ENCODE measurements around the gene TRIM75. TPM values are rescaled to one million over a fixed set of nuclear protein-coding genes. Genes with fewer than 3 reads are reported as not detected.
"Not testable (repeated sequence)": the region's sequence is repeated elsewhere in the genome, so short reads cannot be mapped to it uniquely, and the experiment has no call there.

TRIM75 gene
- total and polyA plus RNA-seq, 5 experiments from 2014 or later: not detected

DNA sequence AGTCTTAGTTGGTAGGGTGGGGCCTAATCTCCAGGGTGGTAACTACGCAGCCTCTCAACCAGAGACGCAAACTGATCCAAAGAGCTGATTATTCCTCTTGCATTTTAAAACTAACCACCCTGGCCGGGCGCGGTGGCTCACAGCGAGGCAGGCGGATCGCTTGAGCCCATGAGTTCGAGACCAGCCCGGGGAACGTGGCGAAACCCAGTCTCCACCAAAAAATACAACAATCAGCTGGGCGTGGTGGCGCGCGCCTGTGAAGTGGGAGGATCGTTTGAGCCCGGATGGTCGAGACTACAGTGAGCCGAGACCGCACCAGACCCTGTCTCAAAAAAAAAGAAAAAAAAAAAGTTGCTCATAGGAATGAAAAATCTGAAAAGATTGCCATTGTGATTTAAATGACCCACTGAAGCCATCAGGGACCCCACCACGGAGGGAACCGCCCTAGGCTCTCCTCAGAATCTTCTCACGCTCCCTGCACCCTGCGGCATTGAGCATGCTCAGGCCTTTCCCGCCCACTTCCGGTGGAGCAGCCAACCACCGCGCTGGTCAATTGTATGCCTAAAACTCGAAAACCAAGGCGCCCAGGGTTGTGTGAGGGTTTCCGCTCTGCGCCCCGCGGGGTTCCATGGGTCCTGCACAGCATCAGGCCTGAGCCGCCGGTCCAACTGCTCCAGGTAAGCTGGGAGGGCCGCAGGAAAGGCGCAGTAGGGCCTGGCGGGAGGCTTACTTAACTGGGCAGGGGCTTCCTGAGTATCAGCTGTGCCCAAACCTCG lies 22.0 kb upstream of the TRIM75 start, which contains the start of gene TRIM60:
TRIM60 (plus strand) TSS at position 564 of the 776 bp plus-strand sequence. CDS start 8,074 bp downstream, outside the sequence.
- no peak for DNase-seq
- H3K4me3 Mint-ChIP-seq: no peak within 1 kb of the TSS
- H3K9me3 Mint-ChIP-seq: no peaks in the 10 kb centered on the region
- no peaks in the 10 kb centered on the region for H3K36me3 Mint-ChIP-seq
- POLR2A ChIA-PET: no interaction called here
- ATAC-seq: no peak
- peak within 1 kb of the TSS in 1 of 10 donors; percentile 34 for H3K27ac Mint-ChIP-seq
- no peaks in the 10 kb centered on the region for H3K4me1 Mint-ChIP-seq
- peaks cover 1 to 4% (median 3%) of the 10 kb centered on the region in 5 donors for H3K27me3 Mint-ChIP-seq

DNA sequence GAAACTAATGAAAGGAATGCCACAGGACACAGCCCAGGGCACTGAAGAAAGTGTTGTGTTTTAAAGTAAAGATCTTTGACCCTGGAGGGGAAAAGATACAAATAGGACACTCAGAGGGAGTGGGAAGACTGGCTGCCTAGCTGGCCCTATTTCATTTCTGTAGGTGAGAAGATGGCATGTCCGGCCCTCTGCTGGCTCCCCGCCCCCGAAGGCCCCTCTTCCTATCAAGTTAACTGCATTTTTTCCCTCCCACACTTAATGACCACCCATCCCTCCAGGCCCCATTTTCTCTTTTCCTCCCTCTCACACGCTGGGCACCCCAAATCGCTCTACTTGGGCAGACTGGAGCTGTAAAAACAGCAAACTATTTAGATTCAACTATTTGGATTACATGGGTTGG lies 5.5 kb upstream of the TRIM75 start:
- Mint-ChIP-seq H3K4me1 (no peaks in the 10 kb centered on the region), H3K27ac (no peak overlapping the region), H3K27me3 (peaks cover 1 to 8% (median 4%) of the 10 kb centered on the region in 5 donors), H3K4me3 (no peak overlapping the region), H3K36me3 (no peaks in the 10 kb centered on the region), H3K9me3 (peaks cover 0 to 2% (median 0%) of the 10 kb centered on the region in 9 donors)
- no peak for ATAC-seq
- no peak for DNase-seq
- POLR2A ChIA-PET: no interaction called here

DNA sequence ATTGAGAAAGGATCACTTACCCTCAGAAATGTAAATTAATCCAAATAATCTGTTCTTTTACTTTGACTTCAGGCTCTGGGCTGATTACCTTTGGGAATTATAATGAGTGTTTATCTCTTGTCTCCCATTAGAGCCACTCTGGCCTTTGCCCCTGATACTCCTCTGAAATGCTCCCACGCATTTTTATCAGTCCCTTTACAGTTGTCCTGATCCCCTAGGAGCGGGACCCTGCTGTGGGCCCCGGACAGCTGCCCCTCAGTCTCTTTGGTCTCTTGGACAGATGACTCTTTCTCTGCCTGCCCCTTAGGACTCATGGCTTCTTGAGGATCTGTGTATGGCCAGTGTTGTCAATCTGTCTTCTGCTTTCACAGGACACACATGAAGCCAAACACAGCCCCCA lies 1.0 kb upstream of the TRIM75 start:
- peaks cover 0 to 8% (median 1%) of the 10 kb centered on the region in 5 donors for H3K27me3 Mint-ChIP-seq
- DNase-seq (no peak), ATAC-seq (no peak)
- no peaks in the 10 kb centered on the region for H3K4me1 Mint-ChIP-seq
- no peak overlapping the region for H3K27ac Mint-ChIP-seq
- no peaks in the 10 kb centered on the region for H3K9me3 Mint-ChIP-seq
- POLR2A ChIA-PET: no interaction called here
- H3K4me3 Mint-ChIP-seq: no peak overlapping the region
- H3K36me3 Mint-ChIP-seq: no peaks in the 10 kb centered on the region

DNA sequence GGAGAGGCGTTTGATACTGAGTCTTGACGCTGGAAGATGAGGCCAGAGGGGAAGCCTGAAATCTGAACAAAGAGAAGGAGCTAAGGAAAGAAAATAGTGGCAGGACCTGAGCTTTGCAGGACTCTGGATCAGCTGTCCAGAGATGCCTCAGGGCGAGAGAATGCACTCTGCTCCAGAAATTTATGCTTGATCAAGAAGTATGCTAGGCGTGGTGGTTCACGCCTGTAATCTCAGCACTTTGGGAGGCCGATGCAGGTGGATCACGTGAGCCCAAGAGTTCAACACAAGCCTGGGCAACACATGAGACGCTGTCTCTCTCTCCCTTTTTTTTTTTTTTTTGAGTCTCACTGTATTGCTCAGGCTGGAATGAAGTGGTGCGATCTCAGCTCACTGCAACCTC lies 1.9 kb downstream of the TRIM75 start:
- Mint-ChIP-seq H3K27me3 (peaks cover 0 to 4% (median 0%) of the 10 kb centered on the region in 5 donors), H3K36me3 (no peaks in the 10 kb centered on the region), H3K27ac (no peak overlapping the region), H3K4me1 (no peaks in the 10 kb centered on the region), H3K9me3 (no peaks in the 10 kb centered on the region), H3K4me3 (no peak overlapping the region)
- DNase-seq (no peak), ATAC-seq (no peak)
- POLR2A ChIA-PET: no interaction called here

DNA sequence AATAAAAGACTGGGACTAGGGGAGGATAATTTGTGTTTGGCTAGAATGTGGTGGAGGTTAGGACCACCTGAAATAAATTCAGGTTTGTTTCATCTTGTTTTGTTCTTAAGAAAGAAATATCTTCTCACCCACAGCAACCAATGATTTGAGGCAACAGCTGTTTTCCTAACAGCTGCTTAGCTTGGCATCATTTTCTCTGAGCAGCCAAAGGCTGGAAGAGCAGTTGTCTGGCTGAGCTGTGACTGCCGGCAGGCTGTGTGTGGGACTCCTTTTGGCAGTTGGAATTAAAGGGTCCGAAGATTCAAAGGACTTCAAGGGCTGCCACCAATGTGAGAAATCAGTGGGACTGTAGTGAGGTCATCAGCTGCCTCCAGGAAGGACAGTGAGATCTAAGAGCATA lies 5.0 kb downstream of the TRIM75 start:
- no peaks in the 10 kb centered on the region for H3K4me1 Mint-ChIP-seq
- no peak overlapping the region for H3K27ac Mint-ChIP-seq
- peaks cover 0 to 2% (median 0%) of the 10 kb centered on the region in 3 donors for H3K36me3 Mint-ChIP-seq
- POLR2A ChIA-PET: no interaction called here
- ATAC-seq (no peak), DNase-seq (no peak)
- no peaks in the 10 kb centered on the region for H3K9me3 Mint-ChIP-seq
- H3K27me3 Mint-ChIP-seq: no peaks in the 10 kb centered on the region
- no peak overlapping the region for H3K4me3 Mint-ChIP-seq

DNA sequence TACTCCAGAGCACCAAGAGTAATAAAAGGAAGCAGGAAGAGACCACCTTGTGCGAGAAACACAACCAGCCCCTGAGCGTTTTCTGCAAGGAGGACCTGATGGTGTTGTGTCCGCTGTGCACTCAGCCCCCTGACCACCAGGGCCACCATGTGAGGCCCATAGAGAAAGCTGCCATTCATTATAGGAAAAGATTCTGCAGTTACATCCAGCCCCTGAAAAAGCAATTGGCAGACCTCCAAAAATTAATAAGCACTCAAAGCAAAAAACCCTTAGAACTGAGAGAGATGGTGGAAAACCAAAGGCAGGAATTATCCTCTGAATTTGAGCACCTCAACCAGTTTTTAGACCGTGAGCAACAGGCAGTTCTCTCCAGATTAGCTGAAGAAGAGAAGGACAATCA lies 5.7 kb downstream of the TRIM75 start:
- no peak overlapping the region for H3K27ac Mint-ChIP-seq
- DNase-seq (no peak), ATAC-seq (no peak)
- no peaks in the 10 kb centered on the region for H3K27me3 Mint-ChIP-seq
- POLR2A ChIA-PET: no interaction called here
- peaks cover 0 to 2% (median 0%) of the 10 kb centered on the region in 3 donors for H3K36me3 Mint-ChIP-seq
- H3K9me3 Mint-ChIP-seq: no peaks in the 10 kb centered on the region
- no peaks in the 10 kb centered on the region for H3K4me1 Mint-ChIP-seq
- no peak overlapping the region for H3K4me3 Mint-ChIP-seq

DNA sequence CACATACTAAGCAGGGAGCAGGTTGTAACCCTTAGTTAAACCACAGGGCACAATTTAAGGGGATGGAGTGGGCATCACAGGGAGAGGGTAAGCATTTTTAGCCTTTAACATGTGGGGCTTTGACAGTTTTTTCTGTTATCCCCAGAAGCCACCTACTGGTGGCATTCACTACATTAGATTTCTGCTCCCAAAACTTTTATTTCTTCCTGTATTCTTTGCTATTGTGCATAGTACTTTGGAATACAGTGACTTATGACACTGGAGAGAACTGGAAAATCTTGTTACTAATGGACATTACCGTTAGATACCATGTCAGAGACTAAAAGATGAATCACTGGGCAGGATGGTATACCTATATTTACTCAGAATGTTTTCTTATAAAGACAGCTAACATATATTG lies 7.3 kb downstream of the TRIM75 start:
- H3K4me3 Mint-ChIP-seq: no peak overlapping the region
- DNase-seq (no peak), ATAC-seq (no peak)
- POLR2A ChIA-PET: no interaction called here
- no peak overlapping the region for H3K27ac Mint-ChIP-seq
- peaks cover 0 to 5% (median 2%) of the 10 kb centered on the region in 3 donors for H3K36me3 Mint-ChIP-seq
- H3K9me3 Mint-ChIP-seq: no peaks in the 10 kb centered on the region
- H3K4me1 Mint-ChIP-seq: no peaks in the 10 kb centered on the region
- no peaks in the 10 kb centered on the region for H3K27me3 Mint-ChIP-seq

DNA sequence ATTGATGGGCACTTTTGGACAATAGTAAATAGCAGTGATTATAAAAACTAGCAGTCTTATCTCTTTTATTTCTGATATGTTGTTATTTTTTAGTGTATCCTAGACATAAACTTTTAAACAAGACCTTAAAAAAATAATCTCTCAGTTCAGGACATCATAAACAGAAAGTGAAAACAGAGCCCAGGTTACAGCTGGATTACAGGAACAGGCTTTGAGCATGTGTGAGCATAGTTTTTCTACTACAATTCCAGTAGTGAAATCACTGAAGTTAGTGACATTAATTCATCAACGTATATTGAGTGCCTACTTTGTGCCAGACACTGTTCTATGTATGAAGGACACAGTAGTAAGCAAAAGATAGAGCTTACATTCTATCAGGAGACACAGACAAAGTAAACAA lies 16.9 kb downstream of the TRIM75 start:
- ATAC-seq (no peak), DNase-seq (no peak)
- no peaks in the 10 kb centered on the region for H3K4me1 Mint-ChIP-seq
- H3K4me3 Mint-ChIP-seq: no peak overlapping the region
- H3K9me3 Mint-ChIP-seq: no peaks in the 10 kb centered on the region
- no peaks in the 10 kb centered on the region for H3K27me3 Mint-ChIP-seq
- POLR2A ChIA-PET: no interaction called here
- peaks cover 0 to 16% (median 4%) of the 10 kb centered on the region in 3 donors for H3K36me3 Mint-ChIP-seq
- H3K27ac Mint-ChIP-seq: no peak overlapping the region

DNA sequence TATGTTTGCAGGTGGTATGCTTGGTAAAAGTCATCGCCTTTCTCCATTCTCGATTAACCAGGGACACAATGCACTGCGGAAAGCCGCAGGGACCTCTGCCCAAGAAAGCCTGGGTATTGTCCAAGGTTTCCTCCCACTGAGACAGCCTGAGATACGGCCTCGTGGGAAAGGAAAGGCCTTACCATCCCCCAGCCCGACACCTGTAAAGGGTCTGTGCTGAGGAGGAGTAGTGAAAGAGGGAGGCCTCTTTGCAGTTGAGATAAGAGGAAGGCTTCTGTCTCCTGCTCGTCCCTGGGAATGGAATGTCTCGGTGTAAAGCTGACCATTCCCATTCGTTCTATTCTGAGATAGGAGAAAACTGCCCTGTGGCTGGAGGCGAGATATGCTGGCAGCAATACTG lies 19.7 kb downstream of the TRIM75 start:
- not testable (repeated sequence) for ATAC-seq, H3K9me3 Mint-ChIP-seq, H3K4me1 Mint-ChIP-seq

DNA sequence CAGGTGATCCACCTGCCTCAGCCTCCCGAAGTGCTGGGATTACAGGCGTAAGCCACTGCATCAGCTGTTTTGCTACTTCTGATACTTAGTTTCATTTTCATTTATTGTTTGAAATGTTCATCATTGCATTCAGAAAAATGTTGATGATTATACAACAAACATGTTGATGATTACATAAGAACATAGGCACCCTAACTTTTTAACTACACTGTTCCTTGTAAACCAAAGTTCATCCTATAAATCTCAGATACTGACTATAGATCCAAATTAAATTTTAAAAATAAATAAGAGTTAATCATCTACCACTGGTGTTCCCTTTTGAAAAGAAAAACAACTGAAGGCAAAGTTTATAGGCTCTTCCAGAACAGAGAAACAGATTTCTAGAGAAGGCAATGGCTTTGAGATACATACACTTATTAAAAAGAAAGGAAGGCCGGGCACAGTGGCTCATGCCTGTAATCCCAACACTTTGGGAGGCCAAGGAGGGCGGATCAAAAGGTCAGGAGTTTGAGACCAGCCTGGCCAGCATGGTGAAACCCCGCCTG lies 23.4 kb downstream of the TRIM75 start:
- no peaks in the 10 kb centered on the region for H3K4me1 Mint-ChIP-seq
- peak overlapping the region in 1 of 10 donors; percentile 24 for H3K27ac Mint-ChIP-seq
- POLR2A ChIA-PET: no interaction called here
- H3K36me3 Mint-ChIP-seq: peaks cover 5 to 62% (median 33%) of the 10 kb centered on the region in 3 donors
- H3K4me3 Mint-ChIP-seq: no peak overlapping the region
- no peaks in the 10 kb centered on the region for H3K27me3 Mint-ChIP-seq
- DNase-seq (no peak), ATAC-seq (no peak)
- no peaks in the 10 kb centered on the region for H3K9me3 Mint-ChIP-seq

More for the DNA sequence above, 19.7 kb downstream of the TRIM75 start:
- POLR2A ChIA-PET: interaction anchor here (0.6 kb wide), 1 partner anchor 190 kb away, joined by 3 read pairs; no protein-coding TSS in a partner anchor
- not testable (repeated sequence) for H3K4me3 Mint-ChIP-seq, H3K27ac Mint-ChIP-seq, H3K27me3 Mint-ChIP-seq, DNase-seq
- H3K36me3 Mint-ChIP-seq: peaks cover 5 to 38% (median 18%) of the 10 kb centered on the region in 3 donors

DNA sequence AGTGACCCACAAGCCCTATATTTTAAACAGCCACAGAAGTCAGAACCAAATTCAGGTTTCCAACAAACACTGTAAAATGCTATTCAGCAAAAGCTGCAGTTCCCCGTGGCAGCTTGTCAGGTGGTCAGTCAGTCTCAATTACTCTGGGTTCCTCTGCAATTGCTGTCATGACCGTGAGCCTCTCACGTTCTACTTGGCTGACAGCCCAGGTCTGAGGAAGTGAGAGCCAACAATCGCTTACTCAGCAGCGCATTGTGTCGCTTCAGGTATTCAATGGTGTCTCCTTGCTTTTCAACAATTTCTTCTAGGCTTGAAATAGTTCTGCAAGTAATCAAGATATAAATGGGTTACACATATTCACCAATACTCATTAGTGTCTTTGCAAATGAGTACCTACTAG lies 25.8 kb downstream of the TRIM75 start:
- DNase-seq (no peak), ATAC-seq (no peak)
- H3K4me1 Mint-ChIP-seq: no peaks in the 10 kb centered on the region
- POLR2A ChIA-PET: no interaction called here
- no peak overlapping the region for H3K4me3 Mint-ChIP-seq
- no peaks in the 10 kb centered on the region for H3K9me3 Mint-ChIP-seq
- H3K36me3 Mint-ChIP-seq: peaks cover 5 to 75% (median 31%) of the 10 kb centered on the region in 3 donors
- no peak overlapping the region for H3K27ac Mint-ChIP-seq
- H3K27me3 Mint-ChIP-seq: no peaks in the 10 kb centered on the region

DNA sequence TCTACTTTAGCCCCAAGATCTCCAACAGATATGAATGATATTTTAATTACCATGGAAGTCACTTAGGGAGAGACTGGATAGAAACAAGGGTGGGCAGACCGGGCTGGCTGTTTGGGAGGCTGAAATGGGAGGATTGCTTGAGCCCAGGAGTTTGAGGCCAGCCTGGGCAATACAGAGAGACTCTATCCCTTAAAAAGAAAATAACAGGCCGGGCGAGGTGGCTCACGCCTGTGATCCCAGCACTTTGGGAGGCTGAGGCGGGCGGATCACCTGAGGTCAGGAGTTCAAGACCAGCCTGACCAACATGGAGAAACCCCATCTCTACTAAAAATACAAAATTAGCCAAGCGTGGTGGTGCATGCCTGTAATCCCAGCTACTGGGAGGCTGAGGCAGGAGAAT lies 31.1 kb downstream of the TRIM75 start:
- DNase-seq, H3K27me3 Mint-ChIP-seq, H3K4me1 Mint-ChIP-seq, ATAC-seq, H3K4me3 Mint-ChIP-seq, H3K9me3 Mint-ChIP-seq, POLR2A ChIA-PET, H3K27ac Mint-ChIP-seq: not testable (repeated sequence)
- peaks cover 13 to 85% (median 28%) of the 10 kb centered on the region in 3 donors for H3K36me3 Mint-ChIP-seq

DNA sequence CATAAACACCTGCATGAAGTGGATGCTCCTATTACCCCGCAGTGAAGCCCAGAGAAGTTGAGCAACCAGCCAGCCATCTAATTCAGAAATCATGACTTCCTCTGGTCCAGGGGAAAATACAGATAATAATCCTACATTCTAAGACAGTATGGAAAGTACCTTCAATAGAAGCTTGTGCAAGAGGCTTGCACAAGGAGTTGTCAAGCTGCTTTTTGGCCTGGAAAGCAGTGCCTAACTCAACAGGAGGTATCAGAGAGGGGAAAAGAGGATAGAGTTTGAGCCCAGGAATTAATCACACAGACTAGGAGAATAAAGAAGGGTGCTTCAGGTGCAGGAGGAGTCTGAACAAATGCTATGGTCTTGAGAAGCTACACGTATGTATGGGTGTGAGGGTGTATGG lies 32.3 kb downstream of the TRIM75 start:
- DNase-seq (no peak), ATAC-seq (no peak)
- Mint-ChIP-seq H3K36me3 (peaks cover 13 to 88% (median 29%) of the 10 kb centered on the region in 3 donors), H3K9me3 (no peaks in the 10 kb centered on the region), H3K27me3 (no peaks in the 10 kb centered on the region), H3K27ac (no peak overlapping the region), H3K4me3 (no peak overlapping the region), H3K4me1 (peaks cover 0 to 2% (median 0%) of the 10 kb centered on the region in 4 donors)
- POLR2A ChIA-PET: interaction anchor here (0.7 kb wide), 1 partner anchor 12 kb away, joined by 4 read pairs; no protein-coding TSS in a partner anchor

Measured in naive thymus-derived CD8-positive, alpha-beta T cell (primary cell).